Stimulated activated CD8-positive, alpha-beta memory T cell treated with anti-CD3 and anti-CD28 coated beads, Interleukin-4, amount 100 ng/mL, for 24 hours (primary cell): ENCODE data around the gene SPAG9.

Experiments
- DNase-seq: peaks from one replicate; pipeline ENCODE4 v3.0.0-alpha.2; 2020; ENCODE audit warnings: low read depth

SPAG9 gene

DNA sequence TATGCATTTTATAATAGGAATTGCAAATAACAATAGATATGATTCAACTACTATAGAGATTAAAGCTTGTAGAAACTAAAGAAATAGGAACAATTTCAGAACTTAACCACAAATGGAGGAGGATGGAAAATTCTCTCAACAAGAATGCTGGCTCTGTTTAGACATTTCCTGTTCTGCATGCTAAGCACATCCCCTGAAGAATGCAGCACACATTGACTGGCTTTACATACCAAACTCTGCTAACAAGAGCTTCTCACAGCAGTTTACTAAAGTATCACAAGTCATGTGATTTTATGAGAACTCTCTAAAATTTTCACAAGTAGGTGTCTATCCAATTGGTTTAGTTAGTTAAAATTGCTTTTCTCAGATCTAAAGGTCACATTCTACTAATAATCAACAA lies 85.2 kb downstream of the SPAG9 start:
- DNase-seq, result no peak

DNA sequence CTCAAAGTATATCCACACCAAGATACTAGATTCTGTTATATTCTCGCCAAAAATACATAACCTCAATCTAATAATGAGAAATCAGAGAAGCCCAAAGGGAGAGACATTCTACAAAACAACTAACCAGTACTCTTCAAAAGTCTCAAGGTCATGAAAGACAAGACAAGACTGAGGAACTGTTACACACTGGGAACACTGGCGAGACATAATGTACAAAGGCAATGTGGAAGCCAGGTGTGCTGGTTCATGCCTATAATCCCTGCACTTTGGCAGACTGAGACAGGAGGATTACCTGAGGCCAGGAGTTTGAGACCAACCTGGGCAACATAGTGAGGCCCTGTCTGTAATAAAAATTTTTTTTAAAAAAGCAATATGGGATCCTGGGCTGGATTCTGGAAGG lies 85.9 kb downstream of the SPAG9 start:
- DNase-seq, result no peak

- no peak for DNase-seq
Observed at GRCh38 chr17:51032850-51033249, 87.8 kb downstream of the SPAG9 start.

- DNase-seq, result no peak
Observed at GRCh38 chr17:51029568-51030463, 90.9 kb downstream of the SPAG9 start.

GRCh38 chr17:51029142-51029541 lies 91.5 kb downstream of the SPAG9 start:
- DNase-seq, result no peak

DNA sequence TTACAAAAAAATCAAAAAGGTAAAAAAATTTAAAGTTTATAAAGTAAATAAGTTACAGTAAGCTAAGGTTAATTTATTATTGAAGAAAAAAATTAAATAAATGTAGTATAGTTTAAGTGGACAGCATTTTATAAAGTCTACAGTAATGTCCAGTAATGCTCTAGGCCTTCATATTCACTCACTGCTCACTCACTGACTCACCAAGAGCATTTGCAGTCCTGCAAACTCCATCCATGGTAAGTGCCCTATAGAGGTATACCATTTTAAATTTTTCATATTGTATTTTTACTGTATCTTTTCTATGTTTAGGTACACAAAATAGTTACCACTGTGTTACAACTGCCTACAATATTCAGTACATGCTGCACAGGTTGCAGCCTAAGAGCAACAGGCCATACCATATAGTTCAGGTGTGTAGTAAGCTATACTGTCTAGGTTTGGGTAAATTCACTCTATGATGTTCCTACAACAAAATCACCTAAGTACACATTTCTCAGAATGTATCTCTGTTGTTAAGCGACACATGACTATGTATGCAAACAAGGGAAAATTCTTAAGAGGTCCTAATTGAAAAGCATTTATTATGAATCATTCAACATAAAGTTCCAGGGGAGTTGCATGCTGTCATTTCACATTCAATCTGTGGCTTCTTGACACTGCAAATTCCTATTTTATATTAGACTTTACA lies 92.3 kb downstream of the SPAG9 start:
- no peak for DNase-seq

DNA sequence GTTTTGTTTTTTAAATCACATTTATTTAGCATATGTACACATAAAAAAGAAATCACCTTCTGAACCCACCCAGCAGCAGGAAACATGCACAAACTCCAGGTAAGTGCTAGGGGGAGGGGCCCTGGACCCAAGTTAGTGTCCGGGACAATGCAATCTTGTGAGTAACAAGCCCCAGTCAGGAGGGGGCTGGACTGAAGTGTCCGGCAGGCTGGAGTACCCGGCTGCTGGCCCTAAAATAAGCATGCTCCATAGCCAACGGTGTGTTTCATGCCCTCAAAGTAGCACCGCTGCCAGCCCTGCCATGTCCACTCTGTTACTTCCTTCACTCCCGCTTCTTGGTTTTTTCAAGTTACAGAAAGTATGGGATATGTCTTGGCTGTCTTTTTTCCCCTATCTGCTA lies 102.1 kb downstream of the SPAG9 start:
- no peak for DNase-seq

DNA sequence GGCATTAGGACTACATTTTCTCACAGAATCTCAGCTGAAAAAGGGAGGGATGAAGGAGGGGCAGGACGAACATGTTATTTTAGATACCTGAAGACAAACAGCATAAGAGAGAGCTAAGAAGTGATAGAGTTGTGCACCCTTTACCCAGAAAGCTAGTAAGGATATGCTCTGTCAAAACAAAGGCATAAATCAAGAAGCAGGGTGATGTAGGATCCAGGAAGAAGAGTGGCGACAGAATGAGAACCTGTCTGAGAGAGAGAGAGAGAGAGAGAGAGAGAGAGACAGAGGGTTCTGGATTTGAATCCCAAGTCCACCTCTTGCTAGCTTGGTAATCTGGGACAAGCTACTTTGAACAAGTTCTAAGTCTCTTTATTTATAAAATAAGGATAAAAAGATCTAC lies 103.4 kb downstream of the SPAG9 start:
- no peak for DNase-seq

DNA sequence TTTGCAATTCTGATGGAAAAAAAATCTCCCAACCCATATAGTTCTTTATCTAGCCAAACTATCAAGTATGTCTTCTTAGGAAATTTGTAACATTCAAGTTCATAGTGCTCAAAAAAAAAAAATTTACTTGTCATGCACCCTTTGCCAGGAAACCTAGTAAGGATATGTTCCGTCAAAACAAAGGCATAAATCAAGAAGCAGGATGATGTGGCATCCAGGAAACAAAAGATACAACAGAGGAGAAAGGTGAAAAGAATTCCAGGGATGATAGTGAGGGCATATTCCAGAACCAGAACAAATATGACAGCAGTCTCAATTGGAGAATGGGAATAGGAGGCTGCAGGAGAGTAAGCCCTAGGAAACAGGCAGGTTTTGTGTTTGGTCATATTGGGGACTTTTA lies 104.6 kb downstream of the SPAG9 start:
- no peak for DNase-seq

GRCh38 chr17:51015145-51015558 lies 105.5 kb downstream of the SPAG9 start:
- no peak for DNase-seq

GRCh38 chr17:51014129-51014528 lies 106.5 kb downstream of the SPAG9 start:
- no peak for DNase-seq

DNA sequence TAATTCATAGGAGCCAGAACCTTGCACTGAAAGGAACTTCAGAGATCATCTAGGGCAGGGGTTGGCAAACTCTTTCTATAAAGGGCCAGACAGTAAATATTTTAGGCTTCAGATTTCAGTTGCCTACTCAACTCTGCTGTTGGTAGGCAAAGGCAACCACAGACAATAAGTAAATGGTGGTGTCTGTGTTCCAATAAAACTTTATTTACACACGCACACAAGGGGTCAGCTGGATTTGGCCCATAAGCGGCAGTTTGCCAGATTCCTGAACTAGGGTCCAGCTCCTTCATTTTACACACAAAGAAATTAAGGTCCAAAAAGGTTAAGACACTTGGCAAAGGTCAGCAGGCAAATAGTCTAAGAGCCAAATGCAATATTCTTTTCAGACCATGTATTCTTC lies 107.3 kb downstream of the SPAG9 start:
- no peak for DNase-seq

DNA sequence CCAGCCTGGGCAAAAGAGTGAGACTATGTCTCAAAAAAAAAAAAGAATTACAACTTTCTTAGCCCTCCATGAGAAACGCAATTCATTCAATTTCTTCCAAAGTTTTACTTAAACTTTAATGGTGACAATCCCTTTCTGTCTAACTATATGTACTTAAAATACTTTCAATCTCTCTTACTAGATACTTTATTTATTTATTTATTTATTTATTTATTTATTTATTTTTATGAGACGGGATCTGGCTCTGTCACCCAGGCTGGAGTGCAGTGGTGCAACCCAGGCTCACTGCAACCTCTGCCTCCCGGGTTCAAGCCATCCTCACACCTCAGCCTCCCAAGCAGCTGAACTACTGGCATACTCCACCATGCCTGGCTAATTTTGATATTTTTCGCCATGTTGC lies 108.1 kb downstream of the SPAG9 start:
- no peak for DNase-seq

DNA sequence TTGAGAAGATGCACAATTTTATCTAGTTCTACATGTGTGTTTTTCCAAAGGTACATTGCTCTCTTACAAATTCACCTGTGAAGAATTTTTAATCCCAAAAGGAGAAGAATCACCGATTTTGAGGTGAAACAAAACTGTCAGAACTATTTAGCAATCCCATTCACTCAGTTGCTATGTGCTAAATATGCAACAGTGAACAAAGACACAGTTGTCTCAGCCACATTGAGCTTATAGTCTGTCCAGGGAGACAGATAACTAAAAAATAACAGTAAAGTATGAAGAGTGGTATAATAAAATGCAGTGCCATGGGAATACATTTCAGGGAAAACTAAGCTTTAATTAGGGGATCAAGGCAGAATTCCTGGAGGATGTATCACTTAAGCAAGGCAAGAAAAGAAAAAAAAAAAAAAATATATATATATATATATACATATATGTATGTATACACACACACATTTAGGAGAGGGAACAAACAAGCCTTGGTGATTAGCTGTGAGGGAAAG lies 110.4 kb downstream of the SPAG9 start:
- no peak for DNase-seq

DNA sequence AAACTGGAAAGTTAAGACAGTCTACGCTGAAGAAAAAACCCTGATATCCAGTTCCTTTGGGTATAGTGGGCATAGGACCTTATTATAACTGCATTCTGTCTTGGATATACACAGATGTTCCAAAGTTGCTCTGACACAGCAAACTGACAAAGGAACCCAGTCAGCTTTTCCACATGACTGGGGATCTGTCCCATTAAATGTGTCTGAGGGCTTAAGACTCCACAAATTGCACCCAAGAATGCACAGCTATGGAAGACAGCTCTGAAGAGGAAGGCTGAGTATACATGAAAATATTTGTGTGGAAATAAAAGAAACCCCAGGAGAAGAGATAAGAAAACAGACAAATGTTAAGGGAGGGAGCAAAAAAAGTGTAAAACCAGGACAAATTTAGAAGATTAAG lies 114.1 kb downstream of the SPAG9 start:
- no peak for DNase-seq

DNA sequence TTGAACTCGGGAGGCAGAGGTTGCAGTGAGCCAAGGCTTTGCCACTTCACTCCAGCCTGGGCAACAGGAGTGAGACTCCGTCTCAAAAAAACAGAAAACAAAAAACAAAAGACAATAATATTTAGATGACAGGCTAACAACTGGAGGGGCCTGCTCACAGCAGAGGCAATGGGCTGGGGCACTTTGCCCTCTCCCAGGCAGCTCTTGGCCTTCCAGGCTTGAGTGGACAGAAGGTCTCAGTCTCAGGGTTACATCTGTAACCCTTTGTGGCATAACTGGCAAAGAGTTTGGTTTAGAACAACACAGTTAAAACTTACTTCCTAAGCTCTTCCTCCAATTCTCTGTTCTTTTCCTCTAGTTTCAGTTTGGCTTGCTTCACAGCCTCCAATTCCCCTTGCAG lies 114.9 kb downstream of the SPAG9 start:
- DNase-seq, result no peak

- no peak for DNase-seq
Observed at GRCh38 chr17:51004249-51004648, 116.4 kb downstream of the SPAG9 start.

DNA sequence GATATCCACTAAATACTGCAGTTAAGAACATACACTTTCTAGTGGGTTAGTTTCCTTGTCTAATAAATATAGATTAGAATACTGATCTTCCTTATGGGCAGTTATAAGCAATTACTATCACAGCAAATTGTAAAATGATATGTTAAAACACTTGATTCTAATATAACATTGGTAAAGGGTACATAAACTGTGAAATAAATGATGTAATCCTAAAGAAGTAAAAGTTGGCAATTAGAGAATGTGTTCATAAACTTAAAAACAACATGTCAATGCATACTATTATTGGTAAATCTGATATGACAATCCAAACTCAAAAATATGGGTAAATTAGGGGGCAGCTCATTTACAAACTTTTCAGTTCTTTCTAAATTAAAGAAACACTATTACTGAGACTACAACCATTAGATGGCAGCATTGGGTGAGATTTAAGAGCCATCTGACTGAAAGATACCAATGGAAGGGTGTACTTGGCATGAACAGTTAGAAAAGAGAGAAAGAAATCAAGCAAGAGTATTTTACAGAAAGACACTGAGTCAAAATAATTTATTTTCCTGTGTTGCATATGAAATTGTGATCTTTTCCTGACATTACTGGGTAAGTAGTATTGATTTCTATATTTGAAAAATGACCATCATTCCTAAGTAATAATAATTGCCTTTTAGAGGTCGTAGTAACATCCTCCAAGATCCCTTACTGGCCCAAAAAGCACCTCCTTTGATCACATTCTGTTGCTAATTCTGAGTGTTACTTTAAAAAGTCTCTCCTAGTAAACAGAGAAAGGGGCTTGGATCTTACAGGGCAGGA lies 119.6 kb downstream of the SPAG9 start:
- no peak for DNase-seq

DNA sequence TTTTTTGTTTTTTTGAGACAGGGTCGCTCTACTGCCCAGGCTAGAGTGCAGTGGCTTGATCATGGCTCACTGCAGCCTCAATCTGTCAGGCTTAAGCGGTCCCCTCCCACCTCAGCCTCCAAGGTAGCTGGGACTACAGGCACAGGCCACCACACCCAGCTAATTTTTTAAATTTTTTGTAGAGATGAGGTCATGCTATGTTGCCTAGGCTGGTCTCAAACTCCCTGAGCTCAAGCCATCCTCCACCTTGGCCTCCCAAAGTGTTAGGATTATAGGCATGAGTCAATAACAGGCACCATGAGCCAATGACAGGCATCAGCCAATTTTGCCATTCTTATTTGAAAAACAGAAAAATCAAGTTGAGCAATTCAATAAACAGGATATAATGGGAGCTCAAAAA lies 125.0 kb downstream of the SPAG9 start:
- no peak for DNase-seq

- no peak for DNase-seq
Observed at GRCh38 chr17:50993544-50993943, 127.1 kb downstream of the SPAG9 start.

DNA sequence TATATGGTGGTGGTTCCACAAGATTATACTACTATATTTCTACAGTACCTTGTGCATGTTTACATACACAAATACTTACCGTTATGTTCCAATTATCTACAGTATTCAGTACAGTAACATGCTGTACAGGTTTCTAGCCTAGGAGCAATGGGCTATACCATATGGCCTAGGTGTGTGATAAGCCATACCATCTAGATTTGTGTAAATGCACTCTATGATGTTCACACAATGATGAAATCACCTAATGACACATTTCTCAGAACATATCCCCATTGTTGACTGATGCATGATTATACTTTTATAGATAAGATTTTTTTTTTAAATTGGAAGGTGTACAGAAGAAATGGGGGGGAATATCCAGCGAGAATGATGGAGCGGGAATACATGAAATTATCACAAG lies 131.5 kb downstream of the SPAG9 start:
- DNase-seq, result no peak

DNA sequence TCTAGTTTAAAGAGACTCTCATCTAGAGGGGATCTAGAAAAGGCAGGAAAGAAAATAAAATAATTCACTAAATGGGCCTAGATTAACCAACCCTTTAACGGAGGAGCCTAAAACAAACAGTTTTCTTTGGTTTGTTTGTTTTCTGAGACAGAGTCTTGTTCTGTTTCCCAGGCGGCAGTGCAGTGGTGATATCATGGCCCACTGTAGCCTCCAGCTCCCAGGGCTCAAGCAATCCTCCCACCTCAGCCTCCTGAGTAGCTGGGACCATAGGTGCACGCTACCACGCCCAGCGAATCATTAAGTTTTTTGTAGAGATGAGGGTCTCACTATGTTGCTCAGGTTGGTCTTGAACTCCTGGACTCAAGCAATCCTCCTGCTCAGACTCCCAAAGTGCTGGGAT lies 132.2 kb downstream of the SPAG9 start:
- DNase-seq, result no peak
